ENCODE data around the gene RIN1.
"Not testable (repeated sequence)": the region's sequence is repeated elsewhere in the genome, so short reads cannot be mapped to it uniquely, and the experiment has no call there.

The RIN1 gene

DNA sequence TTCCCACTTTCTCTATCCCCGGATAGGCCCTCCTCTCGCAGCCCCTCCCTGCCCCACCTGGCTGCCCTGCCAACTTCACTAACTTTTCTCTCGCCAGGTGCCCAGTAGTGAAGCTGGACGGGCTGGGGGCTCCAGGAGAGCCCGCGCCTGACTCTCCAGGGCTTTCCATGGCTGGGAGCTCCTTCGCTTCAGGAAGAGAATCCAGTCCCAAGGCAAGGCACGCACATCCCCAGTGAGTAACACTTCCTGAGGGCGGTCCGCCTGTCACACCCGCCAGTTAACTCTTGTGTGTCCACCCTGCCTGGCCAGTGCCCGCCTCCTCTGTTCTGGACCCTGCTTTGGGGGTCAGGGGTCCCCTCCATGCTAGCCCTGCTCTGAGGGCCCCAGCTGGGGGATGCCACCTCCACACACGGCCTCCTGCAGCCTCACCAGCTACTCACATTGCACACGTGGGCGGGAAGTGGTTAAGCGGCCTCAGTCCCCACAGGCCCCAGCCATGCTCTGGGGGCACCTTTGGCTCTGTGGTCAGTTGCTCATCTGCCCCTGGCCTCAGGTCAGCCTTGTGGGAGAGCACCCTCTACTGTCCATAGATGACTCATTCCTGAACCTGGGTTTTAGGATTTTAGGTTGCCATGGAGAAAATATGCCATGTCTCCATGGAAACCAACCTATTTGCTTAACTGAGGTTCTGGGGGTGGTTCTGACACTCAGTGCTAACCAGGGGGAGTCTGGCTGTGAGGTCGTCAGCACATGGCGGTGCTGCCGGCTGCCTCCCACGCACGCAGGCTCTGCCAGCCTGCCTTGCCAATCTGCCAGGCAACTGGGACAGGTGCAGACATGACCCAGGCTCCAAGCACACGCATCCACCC, at the start of gene RIN1:
Gene RIN1, minus strand, starts transcription at position 201 of the 869 bp plus-strand sequence. Its CDS starts 32 bp downstream, at position 169.
- DNase-seq (ENCODE audit: low read depth, low spot score): peak; percentile 97

DNA sequence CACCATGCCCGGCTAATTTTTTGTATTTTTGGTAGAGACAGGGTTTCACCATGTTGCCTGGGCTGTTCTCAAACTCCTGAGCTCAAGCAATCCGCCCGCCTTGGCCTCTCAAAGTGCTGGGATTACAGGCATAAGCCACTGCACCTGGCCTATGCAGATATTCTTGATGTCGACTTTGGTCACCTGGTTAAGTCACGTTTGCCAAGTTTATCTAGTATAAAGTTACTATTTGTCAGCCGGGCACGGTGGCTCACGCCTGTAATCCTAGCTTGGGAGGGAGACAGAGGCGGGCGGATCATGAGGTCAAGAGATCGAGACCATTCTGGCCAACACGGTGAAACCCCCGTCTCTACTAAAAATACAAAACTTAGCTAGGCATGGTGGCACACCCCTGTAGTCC, 48.1 kb upstream of the RIN1 start:
- not testable (repeated sequence) for DNase-seq (ENCODE audit: low read depth, low spot score)

DNA sequence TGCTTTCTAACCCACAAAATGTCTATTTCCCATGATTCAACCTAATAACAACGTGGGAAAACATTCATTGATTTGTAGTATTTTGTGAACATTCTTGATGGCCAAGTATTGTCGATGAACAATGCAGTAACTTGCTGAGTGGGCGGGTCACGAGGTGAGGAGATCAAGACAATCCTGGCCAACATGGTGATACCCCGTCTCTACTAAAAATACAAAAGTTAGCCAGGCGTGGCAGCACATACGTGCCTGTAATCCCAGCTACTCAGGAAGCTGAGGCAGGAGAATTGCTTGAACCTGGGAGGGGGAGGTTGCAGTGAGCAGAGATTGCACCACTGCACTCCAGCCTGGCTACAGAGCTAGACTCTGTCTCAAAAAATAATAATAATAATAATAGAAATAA, 44.0 kb upstream of the RIN1 start:
- DNase-seq (ENCODE audit: low read depth, low spot score): not testable (repeated sequence)

DNA sequence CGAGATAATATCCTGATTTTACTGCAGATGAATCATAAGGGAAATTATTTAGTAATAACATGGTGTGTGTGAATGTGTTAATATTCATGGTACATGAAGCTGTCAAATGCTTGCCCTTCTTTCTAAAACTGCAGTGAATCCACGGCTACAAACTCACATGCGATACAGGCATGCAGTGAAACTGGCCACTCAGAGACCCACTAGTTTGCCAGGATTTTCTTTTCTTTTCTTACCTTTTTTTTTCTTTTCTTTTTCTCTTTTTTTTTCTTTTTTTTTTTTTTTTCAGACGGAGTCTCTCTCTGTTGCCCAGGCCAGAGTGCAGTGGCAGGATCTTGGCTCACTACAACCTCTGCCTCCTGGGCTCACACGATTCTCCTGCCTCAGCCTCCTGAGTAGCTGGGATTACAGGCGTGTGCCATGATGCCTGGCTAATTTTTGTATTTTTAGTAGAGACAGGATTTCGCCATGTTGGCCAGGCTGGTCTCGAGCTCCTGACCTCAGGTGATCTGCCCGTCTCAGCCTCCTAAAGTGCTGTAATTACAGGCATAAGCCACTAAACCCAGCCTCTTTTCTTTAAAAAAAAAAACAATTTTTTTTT, 37.6 kb upstream of the RIN1 start:
- DNase-seq (ENCODE audit: low read depth, low spot score): not testable (repeated sequence)

DNA sequence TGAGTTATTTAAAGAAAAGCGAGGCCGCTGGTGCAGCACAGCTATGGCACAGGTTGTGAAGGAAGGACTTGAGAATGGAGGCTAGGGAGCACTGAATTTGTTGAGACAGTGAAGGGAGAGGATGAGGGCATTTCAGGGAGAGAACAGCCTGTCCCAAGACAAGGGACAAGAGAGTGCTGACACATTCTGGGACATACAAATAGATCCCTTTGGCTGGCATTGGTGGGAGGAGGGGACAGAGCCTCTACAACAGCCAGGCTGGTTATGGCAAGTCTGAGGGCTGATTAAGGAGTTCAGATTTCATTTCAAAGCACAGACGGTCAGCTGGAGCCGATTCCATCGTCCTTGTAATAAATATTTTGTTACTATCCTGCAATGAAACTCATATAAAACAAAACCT, 37.0 kb upstream of the RIN1 start:
- no peak for DNase-seq (ENCODE audit: low read depth, low spot score)

- DNase-seq (ENCODE audit: low read depth, low spot score): no peak
These were observed 35.6 kb upstream of the RIN1 start, which contains the start of gene SLC29A2 for GRCh38 chr11:66371627-66372415. TSS of gene SLC29A2 (minus strand) at chr11:66371760. CDS start at chr11:66371591, 169 bp downstream.

DNA sequence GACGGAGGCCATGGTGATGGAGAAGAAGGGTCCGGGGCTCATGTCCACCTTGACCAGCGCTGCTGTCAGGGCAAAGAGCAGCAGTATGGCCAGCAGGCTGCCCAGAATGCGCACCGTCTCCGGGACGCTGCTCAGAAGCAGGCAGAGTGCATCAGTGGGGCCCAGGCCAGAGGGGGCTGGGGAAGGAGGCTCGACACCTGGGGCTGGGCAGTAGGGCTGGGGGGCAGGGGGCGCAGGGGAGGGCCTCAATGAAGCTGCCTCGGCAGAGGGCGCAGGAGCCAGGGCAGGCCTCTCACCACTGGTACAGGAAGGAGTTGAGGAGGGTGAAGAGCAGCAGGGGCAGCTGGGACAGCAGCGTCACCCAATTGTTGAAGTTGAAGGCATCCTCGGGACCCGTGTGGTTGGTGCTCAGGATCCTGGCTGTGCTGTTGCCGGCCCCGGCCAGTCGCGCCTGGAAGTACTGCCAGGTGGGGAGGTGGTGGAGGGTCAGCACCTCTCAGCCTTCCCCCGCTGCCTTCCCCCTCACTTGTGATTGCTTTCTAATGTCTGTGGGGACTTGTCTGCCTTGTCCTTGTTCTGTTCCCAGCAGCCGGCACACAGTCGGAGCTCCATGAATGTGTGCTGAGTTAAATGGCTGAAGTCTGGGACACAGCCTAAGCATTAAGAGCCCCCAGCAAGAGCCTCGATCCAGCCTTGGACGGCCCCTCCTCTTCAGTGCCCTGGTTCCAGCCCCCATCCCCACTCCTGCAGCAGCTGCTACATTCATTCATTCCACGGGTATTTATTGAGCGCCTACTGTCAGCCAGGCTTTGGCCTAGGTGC, 33.0 kb upstream of the RIN1 start:
- no peak for DNase-seq (ENCODE audit: low read depth, low spot score)

DNA sequence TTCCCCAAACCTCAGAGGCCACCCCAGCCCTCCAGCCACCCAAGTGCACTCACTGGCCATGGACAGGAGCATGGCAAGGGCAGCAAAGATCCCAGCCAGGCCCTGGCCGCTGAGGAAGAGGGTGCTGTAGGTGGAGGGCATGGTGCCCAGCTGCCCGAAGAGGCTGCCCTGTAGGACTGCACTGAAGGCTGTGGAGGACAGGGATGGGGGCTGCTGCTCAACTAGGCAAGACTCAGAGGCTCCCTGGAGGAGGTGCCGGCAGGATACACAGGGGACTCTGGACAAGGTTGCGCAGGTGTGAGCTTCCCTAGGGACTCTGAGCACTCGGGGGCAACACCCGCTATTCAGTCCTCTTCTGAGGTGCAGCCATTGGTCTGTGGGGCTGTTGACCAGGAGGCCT, 32.2 kb upstream of the RIN1 start:
- no peak for DNase-seq (ENCODE audit: low read depth, low spot score)

GRCh38 chr11:66367561-66368312, 31.5 kb upstream of the RIN1 start:
- DNase-seq (ENCODE audit: low read depth, low spot score): no peak

GRCh38 chr11:66366844-66367477, 30.7 kb upstream of the RIN1 start:
- no peak for DNase-seq (ENCODE audit: low read depth, low spot score)

GRCh38 chr11:66365711-66366619, 29.7 kb upstream of the RIN1 start:
- no peak for DNase-seq (ENCODE audit: low read depth, low spot score)

DNA sequence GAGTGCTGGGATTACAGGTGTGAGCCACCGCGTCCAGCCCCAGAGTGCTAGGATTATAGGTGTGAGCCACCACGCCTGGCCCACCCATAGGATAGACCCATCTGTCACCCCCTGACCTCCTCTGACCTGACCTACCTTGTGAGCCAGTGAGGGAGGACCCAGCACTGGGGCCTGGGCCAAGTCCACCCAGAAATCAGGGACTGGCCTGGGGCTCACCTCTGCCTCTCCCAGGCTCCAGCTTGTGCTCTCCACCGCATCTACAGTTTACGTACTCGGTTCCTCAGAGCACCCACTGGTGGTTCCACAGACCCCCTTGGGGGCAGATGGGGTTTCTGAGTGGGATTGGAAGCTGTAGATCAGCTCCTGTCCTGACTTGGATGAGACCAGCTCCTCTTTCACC, 28.9 kb upstream of the RIN1 start:
- DNase-seq (ENCODE audit: low read depth, low spot score): no peak

GRCh38 chr11:66363805-66364535, 27.7 kb upstream of the RIN1 start:
- DNase-seq (ENCODE audit: low read depth, low spot score): no peak

GRCh38 chr11:66363187-66363601, 27.0 kb upstream of the RIN1 start:
- no peak for DNase-seq (ENCODE audit: low read depth, low spot score)

GRCh38 chr11:66362481-66363147, 26.4 kb upstream of the RIN1 start:
- DNase-seq (ENCODE audit: low read depth, low spot score): no peak

DNA sequence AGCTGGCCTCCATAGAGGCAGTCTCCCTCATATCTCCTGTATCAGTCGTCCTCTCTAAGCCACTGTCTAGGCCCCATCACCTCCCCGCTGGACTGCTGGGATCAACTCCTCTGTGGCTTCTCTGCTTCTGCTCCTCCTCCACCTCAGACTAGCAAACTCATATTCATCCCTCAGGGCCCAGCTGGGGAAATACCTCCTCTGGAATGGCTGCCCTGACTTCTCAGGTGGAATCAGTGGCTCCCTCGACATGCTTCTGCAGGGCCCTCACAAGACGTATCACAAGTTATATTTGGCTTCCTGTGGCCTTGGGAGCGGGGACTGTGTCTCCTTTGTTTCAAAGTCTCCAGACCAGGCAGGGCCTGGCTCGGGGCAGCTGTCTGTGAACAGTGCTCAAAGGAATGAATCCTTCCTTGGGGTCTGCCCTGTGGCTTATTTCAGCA, 25.3 kb upstream of the RIN1 start:
- no peak for DNase-seq (ENCODE audit: low read depth, low spot score)

DNA sequence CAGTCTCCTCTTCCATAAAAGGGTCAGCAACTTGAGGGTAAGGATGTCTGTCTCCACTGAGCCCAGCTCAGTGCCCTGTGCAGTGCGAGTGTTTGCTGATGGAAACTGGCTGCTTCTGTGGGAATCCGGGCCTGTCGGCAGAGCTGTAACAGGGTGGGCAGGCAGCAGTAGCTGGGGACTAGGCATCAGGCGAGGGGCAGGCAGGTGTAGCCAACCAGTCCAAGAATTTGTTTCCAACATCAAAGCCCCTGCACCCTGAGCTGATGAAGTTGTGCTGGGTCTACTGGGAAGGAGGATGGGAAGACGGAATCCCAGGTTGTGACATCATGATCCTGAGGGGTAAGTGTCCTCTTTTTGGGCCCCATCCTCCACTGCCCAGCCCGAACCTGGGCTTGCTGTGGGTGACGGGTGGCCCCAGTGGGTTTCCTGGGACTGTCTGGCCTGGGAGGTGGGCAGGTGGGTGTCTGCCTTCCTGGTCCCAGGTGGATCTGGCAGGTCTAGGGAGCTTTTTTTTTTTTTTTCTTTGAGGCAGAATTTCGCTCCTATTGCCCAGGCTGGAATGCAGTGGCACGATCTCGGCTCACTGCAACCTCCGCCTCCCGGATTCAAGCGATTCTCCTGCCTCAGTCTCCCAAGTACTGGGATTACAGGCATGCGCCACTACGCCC, 24.3 kb upstream of the RIN1 start:
- DNase-seq (ENCODE audit: low read depth, low spot score): no peak

Data from smooth muscle cell of the brain vasculature (primary cell).